ENCODE results near the gene RAB15. TPM values are rescaled to one million over a fixed set of nuclear protein-coding genes. Genes with fewer than 3 reads are reported as not detected.
A peak's percentile ranks its signal among the peaks of the same experiment; 100 is the strongest.

The RAB15 gene
- polyA plus RNA-seq, 3 donors, result 0.09 to 0.14 (median 0.09) TPM

DNA sequence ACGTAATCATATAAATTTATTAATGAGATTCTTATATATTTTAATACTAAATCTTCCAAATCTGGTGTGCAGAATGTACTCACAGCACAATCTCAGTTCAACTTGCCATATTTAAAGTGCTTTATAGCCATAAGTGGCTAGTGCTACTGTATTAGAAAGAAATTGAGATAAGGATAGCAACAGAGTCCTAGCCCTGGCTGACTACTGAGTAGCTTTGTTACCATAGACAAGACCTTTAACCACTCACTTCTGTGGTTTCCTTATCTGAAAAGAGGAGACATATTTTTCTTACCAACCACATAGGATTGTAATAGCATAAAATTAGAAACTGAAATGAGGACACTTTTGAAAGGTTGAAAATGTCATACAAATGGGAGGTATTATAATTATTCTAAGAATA is 59.9 kb downstream of the RAB15 start:
- Histone ChIP-seq H3K9ac (ENCODE audit: insufficient read depth, low read length, poor library complexity, severe bottlenecking) (no peak overlapping the region), H2AFZ (ENCODE audit: insufficient read depth, low read depth, low read length, poor library complexity, severe bottlenecking) (no peak overlapping the region), H3K4me3 (replicated peaks in 1 of 3; ENCODE audit: low read depth in 2 of 3, low read length in 3 of 3) (no peak overlapping the region), H3K27ac (ENCODE audit: low read depth in 1 of 2, low read length in 2 of 2) (no peak overlapping the region), H3K4me2 (replicated peaks; ENCODE audit: extremely low read depth, low read length, poor library complexity, severe bottlenecking) (no peak overlapping the region), H3K79me2 (ENCODE audit: insufficient read depth, low read length) (peaks cover 30% of the 10 kb centered on the region), H3K9me3 (replicated peaks in 1 of 2; ENCODE audit: control insufficient read depth in 1 of 2, insufficient read depth in 1 of 2, low read length in 2 of 2) (no peaks in the 10 kb centered on the region), H3K4me1 (ENCODE audit: control insufficient read depth in 1 of 2, insufficient read depth in 2 of 2, low read length in 2 of 2) (peaks cover 21 to 24% of the 10 kb centered on the region in 2 donors), H3K36me3 (replicated peaks in 1 of 2; ENCODE audit: control insufficient read depth in 1 of 2, insufficient read depth in 2 of 2, low read length in 2 of 2) (no peaks in the 10 kb centered on the region), H3K27me3 (ENCODE audit: control insufficient read depth in 2 of 2, insufficient read depth in 2 of 2, low read length in 2 of 2) (peaks cover 0 to 2% of the 10 kb centered on the region in 2 donors), H4K20me1 (ENCODE audit: insufficient read depth, low read length) (peaks cover 13% of the 10 kb centered on the region)
- H3K27ac Mint-ChIP-seq, result no peak overlapping the region
- no peak overlapping the region for H3K4me3 Mint-ChIP-seq
- peaks cover 22% of the 10 kb centered on the region for H3K4me1 Mint-ChIP-seq
- TF ChIP-seq, protein P1, sequence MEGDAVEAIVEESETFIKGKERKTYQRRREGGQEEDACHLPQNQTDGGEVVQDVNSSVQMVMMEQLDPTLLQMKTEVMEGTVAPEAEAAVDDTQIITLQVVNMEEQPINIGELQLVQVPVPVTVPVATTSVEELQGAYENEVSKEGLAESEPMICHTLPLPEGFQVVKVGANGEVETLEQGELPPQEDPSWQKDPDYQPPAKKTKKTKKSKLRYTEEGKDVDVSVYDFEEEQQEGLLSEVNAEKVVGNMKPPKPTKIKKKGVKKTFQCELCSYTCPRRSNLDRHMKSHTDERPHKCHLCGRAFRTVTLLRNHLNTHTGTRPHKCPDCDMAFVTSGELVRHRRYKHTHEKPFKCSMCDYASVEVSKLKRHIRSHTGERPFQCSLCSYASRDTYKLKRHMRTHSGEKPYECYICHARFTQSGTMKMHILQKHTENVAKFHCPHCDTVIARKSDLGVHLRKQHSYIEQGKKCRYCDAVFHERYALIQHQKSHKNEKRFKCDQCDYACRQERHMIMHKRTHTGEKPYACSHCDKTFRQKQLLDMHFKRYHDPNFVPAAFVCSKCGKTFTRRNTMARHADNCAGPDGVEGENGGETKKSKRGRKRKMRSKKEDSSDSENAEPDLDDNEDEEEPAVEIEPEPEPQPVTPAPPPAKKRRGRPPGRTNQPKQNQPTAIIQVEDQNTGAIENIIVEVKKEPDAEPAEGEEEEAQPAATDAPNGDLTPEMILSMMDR (IDR thresholded peaks at IDR 0.05), result no peak
- intact Hi-C loops (cut with micrococcal nuclease), result loop anchor here (10.0 kb wide), 3 partner anchors 73 to 257 kb away; partner anchors contain the start of genes FNTB (in 2 of the 2) and MAX (in 2 of the 2)
- H3K9me3 Mint-ChIP-seq, result peaks cover 0 to 2% (median 0%) of the 10 kb centered on the region in 7 donors
- no CpG with 5 or more reads among the region's 1 CpG for WGBS (ENCODE audit: insufficient coverage)
- peaks cover 6 to 8% (median 6%) of the 10 kb centered on the region in 3 donors for H3K27me3 Mint-ChIP-seq (ENCODE audit: low read depth in 3 of 3)
- peaks cover 2 to 3% of the 10 kb centered on the region in 2 donors for H3K36me3 Mint-ChIP-seq
- DNase-seq, result no peak

DNA sequence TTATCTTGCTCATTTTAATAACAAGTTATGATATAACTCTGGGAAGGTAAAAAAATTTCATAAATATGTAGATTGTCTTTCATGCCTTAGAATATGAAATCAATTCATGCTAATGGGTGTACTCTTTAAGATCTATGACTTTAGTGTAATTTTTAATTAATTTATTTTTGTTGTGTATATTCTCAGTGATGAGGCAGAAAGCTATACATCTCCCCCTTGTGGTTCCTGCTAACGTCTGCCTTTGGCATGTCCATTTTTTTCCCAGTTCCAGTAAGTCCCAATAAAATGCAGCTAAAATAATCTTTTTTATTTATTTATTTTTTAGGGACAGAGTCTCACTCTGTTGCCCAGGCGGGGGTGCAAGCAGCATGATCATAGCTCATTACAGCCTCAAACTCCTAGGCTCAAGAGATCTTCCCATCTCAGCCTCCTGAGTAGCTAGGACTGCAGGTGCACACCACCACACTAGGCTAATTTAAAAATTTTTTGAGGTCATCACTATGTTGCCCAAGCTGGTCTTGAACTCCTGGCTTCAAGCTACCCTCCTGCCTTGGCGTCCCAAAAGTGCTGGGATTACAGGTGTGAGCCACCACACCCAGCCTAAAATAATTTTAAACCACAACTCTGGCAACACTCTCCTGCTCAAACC is 61.2 kb downstream of the RAB15 start:
- H3K27ac ChIP-seq (ENCODE audit: low read depth in 1 of 2, low read length in 2 of 2), result no peak overlapping the region
- peaks cover 20 to 26% of the 10 kb centered on the region in 2 donors for H3K4me1 ChIP-seq (ENCODE audit: control insufficient read depth in 1 of 2, insufficient read depth in 2 of 2, low read length in 2 of 2)
- TF ChIP-seq, protein P1 (IDR thresholded peaks at IDR 0.05), result peak; percentile 35
- no peak overlapping the region for H2AFZ ChIP-seq (ENCODE audit: insufficient read depth, low read depth, low read length, poor library complexity, severe bottlenecking)
- peaks cover 17% of the 10 kb centered on the region for H3K79me2 ChIP-seq (ENCODE audit: insufficient read depth, low read length)
- peaks cover 22% of the 10 kb centered on the region for H3K4me1 Mint-ChIP-seq
- H3K9me3 Mint-ChIP-seq, result peaks cover 0 to 2% (median 0%) of the 10 kb centered on the region in 7 donors
- H3K9ac ChIP-seq (ENCODE audit: insufficient read depth, low read length, poor library complexity, severe bottlenecking), result no peak overlapping the region
- no peaks in the 10 kb centered on the region for H3K36me3 ChIP-seq (replicated peaks in 1 of 2; ENCODE audit: control insufficient read depth in 1 of 2, insufficient read depth in 2 of 2, low read length in 2 of 2)
- no peak overlapping the region for H3K4me3 Mint-ChIP-seq
- no peak overlapping the region for H3K27ac Mint-ChIP-seq
- no peak overlapping the region for H3K4me3 ChIP-seq (replicated peaks in 1 of 3; ENCODE audit: low read depth in 2 of 3, low read length in 3 of 3)
- intact Hi-C loops (cut with micrococcal nuclease), result loop anchor here (10.0 kb wide), 3 partner anchors 74 to 256 kb away; partner anchors contain the start of genes FNTB (in 2 of the 2) and MAX (in 2 of the 2)
- no peak for DNase-seq
- H3K27me3 ChIP-seq (ENCODE audit: control insufficient read depth in 2 of 2, insufficient read depth in 2 of 2, low read length in 2 of 2), result peaks cover 0 to 2% of the 10 kb centered on the region in 2 donors
- 58% methylated on average over 2 of the region's 3 CpGs for WGBS (ENCODE audit: insufficient coverage)
- H4K20me1 ChIP-seq (ENCODE audit: insufficient read depth, low read length), result peaks cover under 1% of the 10 kb centered on the region
- peaks cover 6 to 11% (median 10%) of the 10 kb centered on the region in 3 donors for H3K27me3 Mint-ChIP-seq (ENCODE audit: low read depth in 3 of 3)
- H3K9me3 ChIP-seq (replicated peaks in 1 of 2; ENCODE audit: control insufficient read depth in 1 of 2, insufficient read depth in 1 of 2, low read length in 2 of 2), result no peaks in the 10 kb centered on the region
- no peaks in the 10 kb centered on the region for H3K36me3 Mint-ChIP-seq
- no peak overlapping the region for H3K4me2 ChIP-seq (replicated peaks; ENCODE audit: extremely low read depth, low read length, poor library complexity, severe bottlenecking)
